NCI-H1436 treated with DMSO at 0.1 percent for 48 hours (cell line): ENCODE results near the gene TNFRSF11A.

ENCODE experiments used
- DNase-seq: peaks from one replicate; lab custom pipeline; 2025; lab: John Stamatoyannopoulos, UW

The TNFRSF11A gene

GRCh38 chr18:62324917-62325805 is at the start of gene TNFRSF11A:
TNFRSF11A (plus strand) TSS chr18:62325310; CDS start chr18:62325353, 43 bp downstream.
- no peak for DNase-seq

GRCh38 chr18:62277045-62277444 is 48.1 kb upstream of the TNFRSF11A start:
- DNase-seq = no peak

GRCh38 chr18:62279561-62279960 is 45.5 kb upstream of the TNFRSF11A start:
- DNase-seq = no peak

GRCh38 chr18:62280058-62280457 is 45.1 kb upstream of the TNFRSF11A start:
- DNase-seq = no peak

DNA sequence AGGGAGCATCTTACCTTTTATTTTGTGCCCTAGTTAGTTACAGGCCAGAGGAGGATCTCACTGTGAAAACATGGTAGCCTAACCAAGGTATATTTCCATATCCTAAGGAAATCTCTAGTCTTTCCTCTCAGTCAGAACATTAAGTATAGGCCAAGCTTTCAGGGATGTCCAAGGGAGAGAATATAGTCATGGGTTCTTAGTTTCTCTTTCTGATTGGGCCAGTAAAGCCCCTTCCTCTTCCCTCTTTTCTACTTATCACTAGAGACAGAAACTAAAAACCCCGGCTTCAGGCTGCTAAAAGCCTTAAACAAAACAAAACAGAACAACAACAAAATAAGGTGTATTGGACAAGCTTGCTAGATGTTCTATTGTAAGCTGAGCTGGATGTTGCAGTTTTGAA is 44.3 kb upstream of the TNFRSF11A start:
- DNase-seq = no peak

DNA sequence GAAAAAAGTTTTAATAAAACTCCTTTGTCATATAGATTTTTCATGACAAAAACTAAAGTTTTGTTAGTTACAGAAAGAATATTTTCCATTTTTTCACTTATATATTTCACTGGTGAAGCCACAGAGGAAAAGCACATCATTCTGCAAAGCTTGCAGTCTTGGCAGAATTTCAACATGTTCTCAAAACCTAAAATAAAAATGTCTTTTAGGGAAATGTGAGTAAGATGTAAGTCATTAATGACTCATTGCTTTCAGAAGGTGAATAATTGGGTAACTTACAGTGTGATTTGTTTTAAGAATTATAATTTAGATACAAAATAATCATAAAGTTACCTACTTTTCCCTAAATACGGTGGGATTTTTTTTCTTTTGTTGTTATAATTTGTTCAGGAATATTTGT is 43.4 kb upstream of the TNFRSF11A start:
- DNase-seq = no peak

DNA sequence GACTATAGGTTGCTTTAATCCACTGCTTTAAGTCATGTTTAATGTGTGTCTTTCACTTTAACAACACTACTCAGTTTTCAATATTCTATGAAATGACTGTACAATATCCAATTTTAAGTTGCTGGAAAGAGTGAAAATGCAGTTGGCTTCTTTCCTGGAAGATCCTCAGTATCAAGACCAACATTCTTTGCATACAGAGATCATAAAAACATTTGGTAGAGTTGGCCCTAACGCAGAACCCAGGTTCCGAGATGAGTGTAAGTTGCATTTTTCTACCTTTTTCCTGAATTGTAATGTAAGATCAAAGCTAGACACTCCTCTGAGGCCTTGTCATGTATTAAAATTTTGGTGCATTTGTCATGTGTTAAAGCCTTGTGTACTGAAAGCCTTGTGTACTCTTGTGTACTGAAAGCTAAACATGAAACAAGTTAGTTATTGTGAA is 42.9 kb upstream of the TNFRSF11A start:
- no peak for DNase-seq

- DNase-seq = no peak
These were observed 40.5 kb upstream of the TNFRSF11A start for GRCh38 chr18:62284637-62285036.

DNA sequence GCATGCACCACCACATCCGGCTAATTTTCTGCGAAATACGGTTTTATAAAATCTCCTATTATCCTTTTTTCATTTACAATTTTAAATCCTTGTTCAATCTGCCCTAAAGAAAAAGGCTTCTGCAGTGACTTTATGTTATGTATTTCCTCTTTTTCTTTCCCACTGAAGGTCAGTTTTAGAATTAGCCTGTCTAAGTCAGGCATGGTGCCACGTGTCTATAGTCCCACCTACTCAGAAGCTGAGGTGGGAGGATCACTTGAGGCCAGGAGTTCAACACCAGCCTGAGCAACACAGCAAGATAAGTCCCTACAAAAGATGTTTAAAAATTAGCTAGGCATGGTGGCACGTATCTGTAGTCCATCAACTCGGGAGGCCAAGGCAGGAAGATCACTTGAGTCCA is 39.8 kb upstream of the TNFRSF11A start:
- no peak for DNase-seq

GRCh38 chr18:62287781-62288664 is 37.1 kb upstream of the TNFRSF11A start:
- DNase-seq = no peak

- DNase-seq = no peak
These were observed 36.5 kb upstream of the TNFRSF11A start for GRCh38 chr18:62288665-62289008.

DNA sequence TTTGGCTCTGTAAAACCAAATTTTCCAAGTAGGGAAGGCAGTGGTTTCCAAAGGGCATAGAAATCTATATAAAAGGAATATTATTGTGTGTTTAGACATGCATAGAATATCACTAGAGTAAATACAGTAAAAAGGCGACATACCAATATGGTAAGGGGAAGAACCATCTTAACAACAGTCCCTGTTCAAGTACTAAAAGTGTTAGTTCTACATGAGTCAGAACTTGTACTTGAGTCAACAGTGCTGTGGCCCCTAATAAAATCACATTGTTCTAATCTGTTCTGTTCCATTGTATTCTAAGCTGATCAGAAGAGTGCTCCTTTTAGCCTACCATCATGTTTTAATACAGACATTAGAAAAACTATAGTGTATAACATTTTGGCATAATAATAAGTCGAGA is 36.1 kb upstream of the TNFRSF11A start:
- no peak for DNase-seq

GRCh38 chr18:62294073-62294472 is 31.0 kb upstream of the TNFRSF11A start:
- no peak for DNase-seq

DNA sequence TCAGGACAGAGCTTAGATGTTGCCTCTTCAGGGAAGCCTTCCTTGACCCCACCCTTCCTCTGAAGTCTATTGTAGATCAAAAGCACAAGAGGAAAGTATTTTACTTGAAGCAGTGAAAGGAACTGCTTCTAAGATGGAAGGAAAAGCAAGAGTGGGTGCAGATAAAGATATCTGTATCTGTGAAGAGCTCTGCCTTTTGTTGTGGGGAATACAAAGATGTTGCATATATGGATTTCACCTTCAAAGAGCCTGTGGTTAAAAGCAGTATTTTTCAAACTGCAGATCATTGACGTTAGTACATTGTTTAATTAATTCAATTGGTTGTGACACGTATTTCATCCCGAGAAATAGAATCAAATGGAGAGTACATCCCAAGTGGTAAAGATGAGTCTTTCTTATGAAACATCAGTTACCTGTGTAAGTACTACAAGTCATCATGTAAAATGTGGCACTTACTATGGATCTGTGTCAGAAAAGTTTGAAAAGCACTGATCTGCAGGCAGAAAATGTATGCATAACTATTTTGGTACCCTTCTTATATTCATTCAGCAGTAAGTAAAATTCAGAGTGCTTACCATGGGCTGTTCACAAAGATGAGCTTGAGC is 24.6 kb upstream of the TNFRSF11A start:
- no peak for DNase-seq

GRCh38 chr18:62301322-62301721 is 23.8 kb upstream of the TNFRSF11A start:
- no peak for DNase-seq

- no peak for DNase-seq
These were observed 12.3 kb upstream of the TNFRSF11A start for GRCh38 chr18:62312851-62313250.

DNA sequence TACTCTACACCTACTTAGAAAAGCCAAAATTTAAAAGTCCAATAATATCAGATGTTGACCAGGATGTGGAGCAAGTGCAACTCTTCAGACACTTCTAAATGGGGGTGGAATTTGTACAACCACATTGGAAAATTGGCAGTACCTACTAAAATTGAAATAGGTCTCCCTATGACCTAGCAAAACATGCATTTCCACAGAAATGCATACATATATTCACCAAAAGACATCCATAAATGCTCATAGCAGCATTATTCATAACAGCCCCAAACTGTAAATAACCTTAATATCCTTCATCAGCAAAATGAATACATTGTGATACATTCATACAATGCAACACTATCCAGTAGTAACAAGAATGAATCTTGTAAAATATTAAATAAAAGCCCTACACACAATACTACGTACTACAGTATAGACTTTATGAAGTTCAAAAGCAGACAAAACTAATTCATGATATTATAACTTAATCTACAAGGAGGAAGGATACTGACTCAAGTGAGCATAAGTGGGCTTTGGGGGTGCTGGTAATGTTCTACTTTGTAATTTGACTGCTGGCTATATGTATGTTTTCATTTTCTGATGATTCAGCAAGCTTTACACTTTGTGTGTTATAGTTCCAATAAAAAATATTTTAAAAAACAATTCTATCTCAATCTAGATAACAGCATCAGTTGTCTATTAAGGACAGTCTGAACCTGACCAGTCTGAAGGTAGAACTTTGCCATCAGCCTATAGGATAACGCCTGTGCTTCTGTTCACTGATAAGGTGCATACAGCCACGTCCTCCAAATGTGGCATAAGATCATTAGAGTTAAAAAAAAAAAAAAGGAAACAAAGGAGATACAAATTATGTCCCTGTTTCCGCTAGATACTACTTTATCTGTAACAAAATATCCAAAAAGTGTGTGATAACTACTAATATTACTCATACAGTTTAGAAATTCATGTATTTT is 6.6 kb upstream of the TNFRSF11A start:
- no peak for DNase-seq

DNA sequence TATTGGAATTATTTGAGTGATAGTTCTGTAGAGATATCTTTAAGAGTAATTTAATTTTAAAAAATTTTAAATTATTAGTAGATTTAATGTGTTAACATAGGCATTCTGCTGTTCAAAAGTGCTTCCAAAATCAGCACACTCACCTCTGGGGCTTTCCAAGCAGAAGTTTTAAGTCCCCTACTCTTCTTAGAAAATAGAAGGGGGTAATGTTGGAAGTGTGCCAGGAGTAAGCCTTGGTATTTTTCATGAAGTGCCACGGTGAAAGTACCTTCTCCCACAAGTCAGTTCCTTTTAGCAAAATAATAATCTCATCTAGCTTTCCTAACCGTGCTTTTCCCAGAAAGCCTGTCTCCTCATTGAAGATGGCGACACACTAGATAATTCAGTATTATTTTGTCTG is 3.9 kb upstream of the TNFRSF11A start:
- DNase-seq = no peak

GRCh38 chr18:62323483-62324180 is 1.5 kb upstream of the TNFRSF11A start:
- DNase-seq = no peak

GRCh38 chr18:62324181-62324828 is 805 bp upstream of the TNFRSF11A start:
- DNase-seq = no peak
